ENCODE data around the gene RNASEH2A. TPM values are rescaled to one million over a fixed set of nuclear protein-coding genes. Genes with fewer than 3 reads are reported as not detected.

Gene RNASEH2A
- total and polyA plus RNA-seq, 2 of the 13 experiments (the other 11 are each of a cell fraction or from before 2014, with no cell fraction given) = 25.1 to 35.8 TPM

DNA sequence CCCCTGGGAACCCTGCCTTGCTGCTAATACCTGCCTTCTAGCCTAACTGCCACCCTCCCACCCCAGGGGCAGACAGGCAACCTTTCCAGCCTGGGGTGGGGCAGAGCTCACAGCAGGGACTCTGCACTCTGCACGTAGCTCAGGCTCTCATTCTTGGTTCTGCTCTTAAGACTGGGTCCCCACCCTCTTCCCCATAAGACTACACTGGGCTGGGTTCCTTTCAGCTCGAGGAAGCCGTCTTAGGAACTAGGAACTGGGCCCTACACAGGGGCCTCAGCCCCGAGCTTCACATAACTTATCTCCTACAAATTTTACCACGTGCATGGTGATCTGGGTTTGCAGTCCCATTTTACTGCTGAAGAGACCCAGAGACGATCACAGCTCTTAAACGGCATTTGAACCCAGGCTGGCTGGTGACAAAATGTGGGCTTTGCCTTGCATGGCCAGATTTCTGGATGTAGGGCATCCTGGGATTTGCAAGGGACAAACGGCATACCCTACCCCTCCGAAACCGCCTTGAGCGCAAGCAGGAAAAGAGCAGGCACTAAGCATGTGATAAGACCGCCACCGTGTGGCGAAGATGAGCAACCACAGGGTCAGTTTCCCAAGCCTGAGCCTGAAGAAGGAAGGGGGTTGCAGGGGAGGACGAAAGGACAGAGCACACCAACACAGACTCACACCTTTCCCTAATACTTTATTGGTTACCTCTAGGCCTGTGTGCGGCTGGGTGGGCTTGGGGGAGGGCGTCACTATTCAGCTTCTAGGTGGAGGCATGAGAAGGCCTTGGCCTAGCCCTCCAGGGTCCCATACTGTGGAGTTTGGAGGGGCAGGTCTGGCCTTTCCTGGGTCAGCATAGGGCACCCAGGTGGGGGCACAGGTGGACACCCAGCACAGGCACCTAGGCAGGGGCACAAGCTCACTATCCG, 10.0 kb upstream of the RNASEH2A start (continued):
- TF ChIP-seq KDM1A (CRISPR knock-in tag; IDR thresholded peaks at IDR 0.05) = no peak
- 0 out of 2 replicates have a peak, but pooled peaks have one; percentile 18 for TF ChIP-seq SOX5 (CRISPR knock-in tag; IDR thresholded peaks at IDR 0.05; ENCODE audit: borderline replicate concordance)
- no peak for TF ChIP-seq KMT2A (CRISPR knock-in tag; IDR thresholded peaks at IDR 0.05)
- peak; percentile 75; the same call in 1 of the 2 replicates for TF ChIP-seq SRY (CRISPR knock-in tag; IDR thresholded peaks at IDR 0.05)
- TF ChIP-seq POLR2G (IDR thresholded peaks at IDR 0.05; ENCODE audit: low read depth, low read length) = peak; percentile 54; the same call in 1 of the 2 replicates
- TF ChIP-seq ZZZ3 (CRISPR knock-in tag; IDR thresholded peaks at IDR 0.05; ENCODE audit: borderline replicate concordance) = no peak
- TF ChIP-seq ZNF83 (CRISPR knock-in tag; IDR thresholded peaks at IDR 0.05; ENCODE audit: borderline replicate concordance) = no peak
- TF ChIP-seq CBX5 (CRISPR knock-in tag; IDR thresholded peaks at IDR 0.05; ENCODE audit: borderline replicate concordance) = peak; percentile 80; the same call in 1 of the 2 replicates
- TF ChIP-seq SALL1 (CRISPR knock-in tag; IDR thresholded peaks at IDR 0.05) = 0 out of 2 replicates have a peak, but pooled peaks have one; percentile 11
- no peak for TF ChIP-seq ZNF552 (CRISPR knock-in tag; IDR thresholded peaks at IDR 0.05; ENCODE audit: borderline replicate concordance)
- TF ChIP-seq KAT8 (CRISPR knock-in tag; IDR thresholded peaks at IDR 0.05) = 0 out of 2 replicates have a peak, but pooled peaks have one; percentile 45
- no peak for TF ChIP-seq XBP1 (CRISPR knock-in tag; IDR thresholded peaks at IDR 0.05)
- no peak for TF ChIP-seq SMAD1 (CRISPR knock-in tag; IDR thresholded peaks at IDR 0.05; ENCODE audit: borderline replicate concordance, low read depth)
- no peak for TF ChIP-seq JDP2 (CRISPR knock-in tag; IDR thresholded peaks at IDR 0.05; ENCODE audit: borderline replicate concordance)
- TF ChIP-seq ZNF761 (CRISPR knock-in tag; conservative IDR thresholded peaks at IDR 0.05) = no peak
- TF ChIP-seq ETV5 (CRISPR knock-in tag; IDR thresholded peaks at IDR 0.05; ENCODE audit: borderline replicate concordance) = 0 out of 2 replicates have a peak, but pooled peaks have one; percentile 25
- 0 out of 2 replicates have a peak, but pooled peaks have one; percentile 56 for TF ChIP-seq GFI1 (CRISPR knock-in tag; IDR thresholded peaks at IDR 0.05; ENCODE audit: borderline replicate concordance)
- TF ChIP-seq MXD4 (CRISPR knock-in tag; IDR thresholded peaks at IDR 0.05) = peak; percentile 30; the same call in 1 of the 2 replicates
- TF ChIP-seq NBN (conservative IDR thresholded peaks at IDR 0.05) = no peak
- TF ChIP-seq SP2 (CRISPR knock-in tag; IDR thresholded peaks at IDR 0.05) = no peak
- TF ChIP-seq KLF6 (CRISPR knock-in tag; IDR thresholded peaks at IDR 0.05) = 0 out of 2 replicates have a peak, but pooled peaks have one; percentile 50
- no peak for TF ChIP-seq FLYWCH1 (CRISPR knock-in tag; IDR thresholded peaks at IDR 0.05)
- no peak for TF ChIP-seq SMARCE1 (IDR thresholded peaks at IDR 0.05; ENCODE audit: borderline replicate concordance)
- TF ChIP-seq ZKSCAN8 (CRISPR knock-in tag; IDR thresholded peaks at IDR 0.05; ENCODE audit: borderline replicate concordance) = peak; percentile 82; the same call in 1 of the 2 replicates
- TF ChIP-seq ZNF142 (CRISPR knock-in tag; IDR thresholded peaks at IDR 0.05) = no peak
- TF ChIP-seq AKAP8 (CRISPR knock-in tag; IDR thresholded peaks at IDR 0.05) = peak; percentile 63
